ENCODE results near the gene MPND. TPM values are rescaled to one million over a fixed set of nuclear protein-coding genes. Genes with fewer than 3 reads are reported as not detected.

MPND gene
- polyA plus RNA-seq, 1 donor: 16.5 TPM

- H3K27ac ChIP-seq (ENCODE audit: low read length): no peak overlapping the region
- no peak for DNase-seq
- H3K9me3 ChIP-seq (ENCODE audit: control insufficient read depth, low read depth, low read length): no peaks in the 10 kb centered on the region
- peaks cover 15% of the 10 kb centered on the region for H3K4me1 ChIP-seq (ENCODE audit: control insufficient read depth, insufficient read depth, low read length)
- peaks cover 10% of the 10 kb centered on the region for H3K36me3 ChIP-seq (ENCODE audit: control insufficient read depth, insufficient read depth, low read length)
- no peaks in the 10 kb centered on the region for H3K27me3 ChIP-seq (ENCODE audit: control insufficient read depth, insufficient read depth, low read length)
- 50% methylated on average over 2 of the region's 8 CpGs for WGBS (ENCODE audit: insufficient coverage, low lambda C conversion rate)
- H3K4me3 ChIP-seq (ENCODE audit: low read length): no peak overlapping the region
Measured at GRCh38 chr19:4405977-4406376, 62.6 kb downstream of the MPND start.

- Histone ChIP-seq H3K4me1 (ENCODE audit: control insufficient read depth, insufficient read depth, low read length) (peaks cover 9% of the 10 kb centered on the region), H3K4me3 (ENCODE audit: low read length) (no peak overlapping the region), H3K27ac (ENCODE audit: low read length) (no peak overlapping the region), H3K9me3 (ENCODE audit: control insufficient read depth, low read depth, low read length) (no peaks in the 10 kb centered on the region), H3K36me3 (ENCODE audit: control insufficient read depth, insufficient read depth, low read length) (peaks cover 10% of the 10 kb centered on the region), H3K27me3 (ENCODE audit: control insufficient read depth, insufficient read depth, low read length) (no peaks in the 10 kb centered on the region)
- WGBS (ENCODE audit: insufficient coverage, low lambda C conversion rate): no CpG with 5 or more reads among the region's 7 CpGs
- DNase-seq: no peak
Measured at GRCh38 chr19:4406626-4407025, 63.3 kb downstream of the MPND start.

GRCh38 chr19:4409123-4409933 is 66.0 kb downstream of the MPND start:
- Histone ChIP-seq H3K4me3 (ENCODE audit: low read length) (no peak overlapping the region), H3K4me1 (ENCODE audit: control insufficient read depth, insufficient read depth, low read length) (no peaks in the 10 kb centered on the region), H3K9me3 (ENCODE audit: control insufficient read depth, low read depth, low read length) (no peaks in the 10 kb centered on the region), H3K27me3 (ENCODE audit: control insufficient read depth, insufficient read depth, low read length) (no peaks in the 10 kb centered on the region), H3K27ac (ENCODE audit: low read length) (no peak overlapping the region), H3K36me3 (ENCODE audit: control insufficient read depth, insufficient read depth, low read length) (peaks cover 17% of the 10 kb centered on the region)
- DNase-seq: no peak
- WGBS (ENCODE audit: insufficient coverage, low lambda C conversion rate): no CpG with 5 or more reads among the region's 23 CpGs

Other genes with a start within 250 kb of the MPND start
- gene MAP2K2, start 219.4 kb upstream of the MPND start, polyA plus RNA-seq: 188 TPM
- gene CREB3L3, start 189.9 kb upstream of the MPND start, polyA plus RNA-seq: 140 TPM
- gene SIRT6, start 161.0 kb upstream of the MPND start, polyA plus RNA-seq: 27.8 TPM
- 2.8 TPM for gene ANKRD24, start 160.9 kb upstream of the MPND start, polyA plus RNA-seq
- 4.2 TPM for gene EBI3, start 114.0 kb upstream of the MPND start, polyA plus RNA-seq
- 20.9 TPM for gene YJU2, start 96.5 kb upstream of the MPND start, polyA plus RNA-seq
- 4.0 TPM for gene SHD, start 64.3 kb upstream of the MPND start, polyA plus RNA-seq
- gene TMIGD2, start 41.2 kb upstream of the MPND start, polyA plus RNA-seq: 3.5 TPM
- gene FSD1, start 39.0 kb upstream of the MPND start, polyA plus RNA-seq: 5.1 TPM
- gene STAP2, start 4.7 kb upstream of the MPND start, polyA plus RNA-seq: 53.6 TPM
- gene SH3GL1, start 57.0 kb downstream of the MPND start, polyA plus RNA-seq: 120 TPM
- 12.4 TPM for gene CHAF1A, start 59.1 kb downstream of the MPND start, polyA plus RNA-seq
- 92.8 TPM for gene UBXN6, start 114.2 kb downstream of the MPND start, polyA plus RNA-seq
- gene HDGFL2, start 128.7 kb downstream of the MPND start, polyA plus RNA-seq: 45.6 TPM
- 1.8 TPM for gene PLIN4, start 174.9 kb downstream of the MPND start, polyA plus RNA-seq
- 2.0 TPM for gene PLIN5, start 191.7 kb downstream of the MPND start, polyA plus RNA-seq
- gene LRG1, start 196.5 kb downstream of the MPND start, polyA plus RNA-seq: 2.2 TPM
- 3.3 TPM for gene SEMA6B, start 216.1 kb downstream of the MPND start, polyA plus RNA-seq